SK-N-MC (cell line): Measurements from ENCODE around the gene SMARCA4.
A peak's percentile ranks its signal among the peaks of the same experiment; 100 is the strongest.
"Not testable (repeated sequence)": the region's sequence is repeated elsewhere in the genome, so short reads cannot be mapped to it uniquely, and the experiment has no call there.

Experiments
- DNase-seq: peaks from one replicate; pipeline ENCODE4 v3.0.0-alpha.2; 2011; ENCODE audit warnings: low read depth, low spot score
- H3K27ac ChIP-seq: fragments of 200-600 bp; sonication (generic); 2 replicates; pipeline ENCODE4 v1.5.1; 2016; ENCODE audit warnings: mixed run types
- H3K36me3 ChIP-seq: fragments of 200-600 bp; sonication (generic); 2 replicates; pipeline ENCODE4 v1.6.1; 2017; ENCODE audit warnings: antibody characterized with exemption, low read length, mixed read lengths; ENCODE audit not compliant: insufficient read depth
- H3K4me3 ChIP-seq: fragments of 200-600 bp; sonication (generic); 2 replicates; pipeline ENCODE4 v1.5.1; 2016
- H3K9ac ChIP-seq: fragments of 200-600 bp; sonication (generic); 2 replicates; pipeline ENCODE4 v1.8.0; 2017; ENCODE audit warnings: mixed run types, mixed read lengths; ENCODE audit not compliant: insufficient read length
- H3K9me3 ChIP-seq: fragments of 200-600 bp; sonication (generic); 2 replicates; pipeline ENCODE4 v1.6.1; 2017; ENCODE audit warnings: low read depth, mild to moderate bottlenecking, antibody characterized with exemption, low read length, moderate library complexity, mixed read lengths
- EZH2 ChIP-seq: fragments of 200-600 bp; sonication (generic); IDR thresholded peaks from one replicate; pipeline ENCODE4 v1.6.1; 2017; ENCODE audit warnings: antibody characterized with exemption
- FOXP2 ChIP-seq: optimal IDR thresholded peaks from 2 replicates; pipeline ENCODE3; 2011; ENCODE audit warnings: mild to moderate bottlenecking, moderate library complexity; ENCODE audit not compliant: insufficient read depth; ENCODE audit errors: extremely low read length, control extremely low read depth
- POLR2AphosphoS5 ChIP-seq: IDR thresholded peaks from 2 replicates; pipeline ENCODE4 v1.6.1; 2012; ENCODE audit warnings: mild to moderate bottlenecking, low read depth, low read length, borderline replicate concordance

Gene SMARCA4

DNA sequence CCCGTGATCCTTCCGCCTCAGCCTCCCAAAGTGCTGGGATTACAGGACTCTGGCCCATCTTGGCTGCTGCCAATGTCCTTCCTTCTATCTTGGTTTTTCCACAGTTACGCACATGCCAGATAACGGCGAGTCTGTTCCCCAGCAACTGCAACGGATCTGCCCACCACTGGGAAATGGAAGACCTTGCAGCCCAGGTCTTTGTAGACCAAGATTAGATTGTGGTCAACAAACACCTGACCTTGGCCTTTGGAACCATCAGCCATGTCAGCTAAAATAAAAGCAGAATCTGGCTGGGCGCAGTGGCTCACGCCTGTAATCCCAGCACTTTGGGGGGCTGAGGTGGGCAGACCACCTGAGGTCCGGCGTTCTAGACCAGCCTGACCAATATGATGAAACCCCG is 118.1 kb downstream of the SMARCA4 start:
- Histone ChIP-seq H3K9ac (no peak overlapping the region), H3K9me3 (no peaks in the 10 kb centered on the region), H3K4me3 (no peak overlapping the region), H3K36me3 (no peaks in the 10 kb centered on the region), H3K27ac (no peak overlapping the region)
- no peak for DNase-seq
- no peak for TF ChIP-seq POLR2AphosphoS5
- no peak for TF ChIP-seq FOXP2
- no peak for TF ChIP-seq EZH2

DNA sequence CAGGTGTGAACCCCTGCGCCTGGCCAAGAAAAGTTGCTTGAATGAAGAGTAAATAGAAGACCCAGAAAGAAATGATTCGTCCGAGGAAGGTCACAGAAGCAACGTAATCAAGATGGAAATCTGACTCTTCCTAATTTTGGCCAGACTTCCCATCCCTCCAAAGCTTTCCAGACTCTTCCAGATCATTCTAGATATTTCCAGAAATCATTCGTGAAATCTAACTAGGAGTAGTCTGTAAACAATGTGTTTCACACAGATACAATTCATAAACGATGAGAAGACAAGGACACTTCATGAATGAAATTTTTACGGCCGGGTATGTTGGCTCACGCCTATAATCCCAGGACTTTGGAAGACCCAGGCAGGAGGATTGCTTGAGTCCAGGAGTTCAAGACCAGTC is 119.2 kb downstream of the SMARCA4 start:
- TF ChIP-seq POLR2AphosphoS5 (no peak), EZH2 (no peak), FOXP2 (no peak)
- no peaks in the 10 kb centered on the region for H3K9me3 ChIP-seq
- no peak overlapping the region for H3K27ac ChIP-seq
- no peaks in the 10 kb centered on the region for H3K36me3 ChIP-seq
- no peak overlapping the region for H3K4me3 ChIP-seq
- DNase-seq, result no peak
- no peak overlapping the region for H3K9ac ChIP-seq

DNA sequence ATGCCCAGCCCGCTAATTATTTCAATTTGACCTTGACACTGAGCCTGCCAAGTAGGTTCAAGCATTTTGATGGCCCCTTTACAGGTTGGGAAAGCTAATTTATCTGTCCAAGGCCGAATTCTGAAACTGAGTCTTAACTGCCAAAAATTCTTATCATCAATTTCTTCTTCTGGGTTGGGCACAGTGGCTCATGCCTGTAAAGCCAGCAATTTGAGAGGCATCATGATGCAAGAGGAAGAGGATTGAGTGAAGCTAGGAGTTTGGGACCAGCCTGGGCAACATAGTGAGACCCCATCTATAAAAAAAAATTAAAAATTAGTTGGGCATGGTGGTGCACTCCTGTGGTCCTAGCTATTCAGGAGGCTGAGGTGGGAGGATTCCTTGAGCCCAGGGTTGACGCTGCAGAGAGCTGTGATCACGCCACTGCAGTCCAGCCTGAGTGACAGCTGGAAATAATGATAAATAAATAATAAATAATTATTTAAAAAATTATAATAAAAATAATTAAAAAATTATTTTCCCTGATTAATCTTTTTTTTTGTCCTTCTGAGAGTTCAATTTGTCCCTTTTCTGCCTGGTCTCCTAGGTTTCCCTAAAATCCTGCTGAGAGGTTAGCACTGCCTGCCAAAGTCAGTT is 127.2 kb downstream of the SMARCA4 start:
- Histone ChIP-seq H3K27ac (peak overlapping the region; percentile 98), H3K4me3 (no peak overlapping the region; the same call in 1 of the 2 replicates), H3K36me3 (peaks cover 24% of the 10 kb centered on the region), H3K9me3 (no peaks in the 10 kb centered on the region), H3K9ac (peak overlapping the region; percentile 98)
- TF ChIP-seq FOXP2, result no peak
- no peak for TF ChIP-seq POLR2AphosphoS5
- no peak for TF ChIP-seq EZH2
- no peak for DNase-seq

DNA sequence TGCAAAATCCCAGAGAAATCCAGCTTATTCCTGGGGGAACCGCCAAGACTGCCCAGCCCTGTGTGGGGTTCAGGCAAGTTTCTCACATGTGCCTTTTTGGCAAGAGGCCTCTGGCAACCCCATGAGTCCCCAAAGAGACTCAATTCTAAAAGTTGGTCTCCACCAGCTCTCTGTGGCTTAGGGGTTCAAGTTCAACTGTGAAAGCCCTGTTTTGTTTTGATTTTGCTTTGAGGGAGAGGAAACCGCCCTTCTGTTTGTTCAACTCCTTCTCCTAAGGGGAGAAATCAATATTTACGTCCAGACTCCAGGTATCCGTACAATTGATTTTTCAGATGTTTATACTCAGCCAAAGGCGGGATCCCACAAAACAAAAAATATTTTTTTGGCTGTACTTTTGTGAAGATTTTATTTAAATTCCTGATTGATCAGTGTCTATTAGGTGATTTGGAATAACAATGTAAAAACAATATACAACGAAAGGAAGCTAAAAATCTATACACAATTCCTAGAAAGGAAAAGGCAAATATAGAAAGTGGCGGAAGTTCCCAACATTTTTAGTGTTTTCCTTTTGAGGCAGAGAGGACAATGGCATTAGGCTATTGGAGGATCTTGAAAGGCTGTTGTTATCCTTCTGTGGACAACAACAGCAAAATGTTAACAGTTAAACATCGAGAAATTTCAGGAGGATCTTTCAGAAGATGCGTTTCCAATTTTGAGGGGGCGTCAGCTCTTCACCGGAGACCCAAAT is 127.8 kb downstream of the SMARCA4 start:
- Histone ChIP-seq H3K36me3 (peaks cover 31% of the 10 kb centered on the region), H3K4me3 (peak overlapping the region; percentile 96), H3K9me3 (no peaks in the 10 kb centered on the region), H3K27ac (peak overlapping the region; percentile 98), H3K9ac (peak overlapping the region; percentile 98)
- no peak for TF ChIP-seq FOXP2
- TF ChIP-seq POLR2AphosphoS5, result no peak
- no peak for TF ChIP-seq EZH2
- no peak for DNase-seq

DNA sequence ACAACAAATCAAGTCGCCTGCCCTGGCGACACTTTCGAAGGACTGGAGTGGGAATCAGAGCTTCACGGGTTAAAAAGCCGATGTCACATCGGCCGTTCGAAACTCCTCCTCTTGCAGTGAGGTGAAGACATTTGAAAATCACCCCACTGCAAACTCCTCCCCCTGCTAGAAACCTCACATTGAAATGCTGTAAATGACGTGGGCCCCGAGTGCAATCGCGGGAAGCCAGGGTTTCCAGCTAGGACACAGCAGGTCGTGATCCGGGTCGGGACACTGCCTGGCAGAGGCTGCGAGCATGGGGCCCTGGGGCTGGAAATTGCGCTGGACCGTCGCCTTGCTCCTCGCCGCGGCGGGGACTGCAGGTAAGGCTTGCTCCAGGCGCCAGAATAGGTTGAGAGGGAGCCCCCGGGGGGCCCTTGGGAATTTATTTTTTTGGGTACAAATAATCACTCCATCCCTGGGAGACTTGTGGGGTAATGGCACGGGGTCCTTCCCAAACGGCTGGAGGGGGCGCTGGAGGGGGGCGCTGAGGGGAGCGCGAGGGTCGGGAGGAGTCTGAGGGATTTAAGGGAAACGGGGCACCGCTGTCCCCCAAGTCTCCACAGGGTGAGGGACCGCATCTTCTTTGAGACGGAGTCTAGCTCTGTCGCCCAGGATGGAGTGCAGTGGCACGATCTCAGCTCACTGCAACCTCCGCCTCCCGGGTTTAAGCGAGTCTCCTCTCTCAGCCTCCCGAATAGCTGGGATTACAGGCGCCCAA is 128.6 kb downstream of the SMARCA4 start, which contains the start of gene LDLR:
Gene LDLR (plus strand): TSS at position 210 of the 760 bp plus-strand sequence. CDS start 86 bp downstream, at position 296.
- Histone ChIP-seq H3K9me3 (no peaks in the 10 kb centered on the region), H3K36me3 (peaks cover 37% of the 10 kb centered on the region)
- no peak for TF ChIP-seq EZH2
- TF ChIP-seq POLR2AphosphoS5, result peak; percentile 99

DNA sequence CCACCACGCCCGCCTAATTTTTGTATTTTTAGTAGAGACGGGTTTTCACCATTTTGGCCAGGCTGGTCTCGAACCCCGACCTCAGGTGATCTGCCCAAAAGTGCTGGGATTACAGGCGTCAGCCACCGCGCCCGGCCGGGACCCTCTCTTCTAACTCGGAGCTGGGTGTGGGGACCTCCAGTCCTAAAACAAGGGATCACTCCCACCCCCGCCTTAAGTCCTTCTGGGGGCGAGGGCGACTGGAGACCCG is 129.1 kb downstream of the SMARCA4 start:
- not testable (repeated sequence) for DNase-seq, H3K9me3 ChIP-seq
- peaks cover 42% of the 10 kb centered on the region for H3K36me3 ChIP-seq
- H3K27ac ChIP-seq, result peak overlapping the region; percentile 98
- H3K9ac ChIP-seq, result peak overlapping the region; percentile 98
- H3K4me3 ChIP-seq, result peak overlapping the region; percentile 96

More for the DNA sequence above, 128.6 kb downstream of the SMARCA4 start, which contains the start of gene LDLR:
- peak within 1 kb of the TSS; percentile 98 for H3K27ac ChIP-seq
- peak within 1 kb of the TSS; percentile 96 for H3K4me3 ChIP-seq
- peak; percentile 72 for DNase-seq
- H3K9ac ChIP-seq, result peak within 1 kb of the TSS; percentile 98

DNA sequence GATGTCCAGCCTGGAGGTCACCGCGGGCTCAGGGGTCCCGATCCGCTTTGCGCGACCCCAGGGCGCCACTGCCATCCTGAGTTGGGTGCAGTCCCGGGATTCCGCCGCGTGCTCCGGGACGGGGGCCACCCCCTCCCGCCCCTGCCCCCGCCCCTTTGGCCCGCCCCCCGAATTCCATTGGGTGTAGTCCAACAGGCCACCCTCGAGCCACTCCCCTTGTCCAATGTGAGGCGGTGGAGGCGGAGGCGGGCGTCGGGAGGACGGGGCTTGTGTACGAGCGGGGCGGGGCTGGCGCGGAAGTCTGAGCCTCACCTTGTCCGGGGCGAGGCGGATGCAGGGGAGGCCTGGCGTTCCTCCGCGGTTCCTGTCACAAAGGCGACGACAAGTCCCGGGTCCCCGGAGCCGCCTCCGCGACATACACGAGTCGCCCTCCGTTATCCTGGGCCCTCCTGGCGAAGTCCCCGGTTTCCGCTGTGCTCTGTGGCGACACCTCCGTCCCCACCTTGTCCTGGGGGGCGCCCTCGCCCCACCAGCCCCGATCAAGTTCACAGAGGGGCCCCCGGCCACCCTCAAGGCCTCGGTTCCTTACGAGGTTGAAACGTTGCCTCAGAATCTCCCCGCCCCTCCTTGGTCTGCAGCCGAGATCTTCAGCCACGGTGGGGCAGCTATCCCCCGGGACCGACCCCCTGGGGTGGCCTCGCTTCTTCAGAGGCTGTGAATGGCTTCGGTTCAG is 129.6 kb downstream of the SMARCA4 start:
- H3K27ac ChIP-seq, result peak overlapping the region; percentile 98
- H3K9me3 ChIP-seq, result no peaks in the 10 kb centered on the region
- DNase-seq, result peak; percentile 37
- H3K9ac ChIP-seq, result peak overlapping the region; percentile 98
- H3K36me3 ChIP-seq, result peaks cover 47% of the 10 kb centered on the region
- peak overlapping the region; percentile 96 for H3K4me3 ChIP-seq
- TF ChIP-seq EZH2, result no peak
- TF ChIP-seq POLR2AphosphoS5, result peak; percentile 77
- peak; percentile 12 for TF ChIP-seq FOXP2
